ENCODE results near the gene PPP2R5C.

GRCh38 chr14:101823066-101823465 lies 61.6 kb downstream of the PPP2R5C start:
- TF ChIP-seq CTCF (conservative IDR thresholded peaks at IDR 0.05 in 1 of 2, IDR thresholded peaks at IDR 0.05 in 1 of 2; ENCODE audit: extremely low read depth in 1 of 2, insufficient read depth in 1 of 2, low read depth in 1 of 2, low read length in 2 of 2) (no peak), EZH2 (IDR thresholded peaks at IDR 0.05; ENCODE audit: borderline replicate concordance, low read length) (no peak)
